Adipose tissue (tissue), 3 donors: ENCODE data around the gene MBLAC2. TPM values are rescaled to one million over a fixed set of nuclear protein-coding genes. Genes with fewer than 3 reads are reported as not detected.

Experiments
- H3K27ac ChIP-seq: one replicate; pipeline ENCODE4 v1.5.1; 2013; ENCODE audit warnings: low read depth, low read length
- WGBS, 3 donors: extraction: QIAGEN DNeasy Blood & Tissue Kit; methylation state at CpG; one replicate each; pipeline ENCODE4 v1.1.7; 2013; 5-methylcytosine and 5-hydroxymethylcytosine counted together
- polyA plus RNA-seq, 3 donors: library from polyadenylated mRNA; stranded (reverse); fragments of 200-250 nt; gene quantifications; one replicate each; pipeline ENCODE4 v1.2.3, GENCODE V29; 2013
- donor health status: healthy with polysubstance abuse.
- donor health status: Bipolar disorder and iron deficiency.
- donor health status: healthy.

Gene MBLAC2
- polyA plus RNA-seq: 1 to 10 TPM; 1.9 to 2.4 (median 2.1) TPM

DNA sequence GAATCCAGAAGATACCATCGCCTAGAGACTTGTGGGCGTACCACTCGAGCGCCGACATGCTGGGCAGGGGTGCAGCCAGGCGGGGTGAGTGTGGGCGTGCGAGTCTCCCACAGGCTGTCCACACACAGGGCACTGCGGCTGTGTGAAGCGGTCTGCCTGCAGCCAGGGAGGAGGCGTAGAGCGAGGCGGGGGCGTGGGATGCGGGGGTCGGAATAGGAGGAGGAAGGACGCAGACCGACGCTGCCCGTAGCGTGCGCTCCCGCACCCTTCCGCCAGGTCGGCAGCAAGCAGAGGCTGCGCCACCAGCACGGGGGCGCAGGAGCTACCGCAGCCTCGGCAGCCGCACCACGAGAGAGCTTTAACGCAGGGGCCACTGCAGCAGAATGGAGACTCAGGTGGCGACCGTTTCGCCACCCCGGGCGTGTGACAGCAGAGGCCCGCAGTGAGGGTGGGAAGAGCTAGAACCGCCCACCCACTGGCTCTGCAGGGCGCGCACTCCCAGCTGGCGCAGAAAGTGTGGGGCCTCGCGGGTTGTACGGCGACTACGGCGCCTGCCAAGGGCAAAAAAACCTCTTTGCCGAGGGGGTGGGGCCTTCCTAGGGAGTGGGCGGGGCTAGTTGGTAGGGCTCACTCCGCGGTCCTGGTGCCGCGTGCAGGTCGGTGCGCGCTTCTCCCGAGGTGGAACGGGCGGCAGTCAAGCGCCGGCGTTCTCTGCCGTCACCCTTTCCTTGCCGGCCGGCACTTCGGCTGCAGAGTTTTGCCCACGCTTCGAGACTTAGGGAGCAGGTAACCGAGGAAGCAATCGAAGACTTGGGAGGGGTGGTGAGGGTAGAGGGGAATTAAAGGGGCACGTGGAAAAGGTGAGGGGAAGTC, at the start of gene MBLAC2, which contains the start of gene POLR3G:
TSS of gene MBLAC2 (minus strand) at position 537 of the 873 bp plus-strand sequence. CDS start at position 58, 479 bp downstream.
TSS of gene POLR3G (plus strand) at position 630 of the 873 bp plus-strand sequence. CDS start 10,704 bp downstream, outside the sequence.
- no peak within 1 kb of the TSS for H3K27ac ChIP-seq
- 0% methylated on average over 67 to 73 of the region's 73 CpGs for WGBS, 3 donors

DNA sequence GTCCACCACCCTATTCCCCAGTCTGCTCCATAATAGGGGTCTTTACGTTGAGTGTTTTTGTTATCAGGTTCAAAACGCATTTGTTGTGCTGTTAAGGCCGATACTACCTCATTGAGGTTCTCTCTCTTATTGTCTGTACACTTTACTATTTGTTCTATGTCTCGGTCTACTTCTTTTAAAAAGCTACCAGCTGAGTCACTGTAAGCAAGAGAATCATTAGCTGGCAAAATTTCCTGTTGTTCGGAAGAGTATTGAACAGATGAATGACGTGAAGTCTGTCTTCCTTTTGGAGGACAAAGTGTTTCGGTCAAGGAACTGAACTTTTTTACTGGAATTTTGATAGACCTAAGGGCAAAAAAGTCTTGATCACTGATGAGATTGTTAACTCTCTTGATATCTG, 44.5 kb upstream of the MBLAC2 start:
- H3K27ac ChIP-seq: no peak overlapping the region
- WGBS, 3 donors: 91 to 96% (median 93%) methylated on average over 7 of the region's 7 CpGs

DNA sequence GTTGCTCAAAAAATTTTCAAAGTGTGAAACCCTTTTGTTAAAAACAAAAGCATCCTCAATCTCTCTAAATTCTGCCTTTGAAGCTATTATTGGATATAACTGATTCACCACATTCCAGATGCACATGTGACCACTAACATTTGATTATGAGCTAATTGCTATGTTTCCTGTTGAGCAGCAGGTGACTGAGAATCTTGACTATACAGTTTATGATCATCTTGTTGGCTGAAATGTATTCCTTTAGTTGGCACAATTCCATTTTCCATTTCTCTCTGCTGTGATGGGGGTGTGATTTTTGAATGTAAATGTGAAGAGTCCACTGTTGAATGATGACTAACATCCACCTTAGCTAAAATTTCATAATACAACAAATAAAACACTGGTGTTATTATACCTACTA, 44.1 kb upstream of the MBLAC2 start:
- H3K27ac ChIP-seq: no peak overlapping the region

DNA sequence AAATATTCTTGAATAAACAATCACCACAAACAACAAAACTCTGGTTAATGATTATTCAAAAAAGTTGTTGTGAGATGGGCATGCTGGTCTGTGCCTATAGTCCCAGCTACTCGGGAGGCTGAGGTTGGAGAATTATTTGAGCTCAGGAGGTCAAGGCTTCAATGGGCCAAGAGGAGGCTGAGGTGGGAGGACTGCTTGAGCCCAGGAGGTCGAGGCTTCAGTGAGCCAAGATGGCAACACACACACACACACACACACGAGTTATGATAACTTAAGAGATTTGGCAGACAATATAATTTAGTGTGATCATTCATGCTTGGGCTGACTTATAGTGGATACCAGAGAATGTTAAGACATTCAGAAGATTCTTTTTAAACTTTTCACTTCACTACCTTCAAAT, 39.9 kb upstream of the MBLAC2 start:
- no peak overlapping the region for H3K27ac ChIP-seq
- WGBS, 3 donors: 48 to 88% (median 86%) methylated on average over 3 of the region's 3 CpGs

DNA sequence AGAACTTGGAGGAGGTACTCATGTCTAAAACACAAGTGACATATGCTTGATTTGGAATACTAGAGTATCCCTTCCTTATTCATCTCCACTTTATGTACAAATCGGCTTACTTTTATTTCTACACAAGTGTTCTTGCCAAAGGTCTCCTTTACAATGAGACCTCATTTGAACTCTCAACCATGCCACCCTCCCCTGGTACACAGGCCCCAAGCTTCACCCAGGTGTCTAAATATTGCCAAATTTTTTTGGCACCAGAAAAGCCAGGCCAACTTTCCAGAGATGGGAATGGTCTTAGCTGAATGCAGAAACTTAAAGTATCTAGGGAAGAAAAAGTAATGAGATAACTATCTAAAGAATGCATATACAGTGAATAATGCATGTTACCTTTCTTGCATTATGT, 35.9 kb upstream of the MBLAC2 start:
- WGBS, 3 donors: 97 to 100% (median 99%) methylated on average over 1 of the region's 1 CpG
- H3K27ac ChIP-seq: no peak overlapping the region

DNA sequence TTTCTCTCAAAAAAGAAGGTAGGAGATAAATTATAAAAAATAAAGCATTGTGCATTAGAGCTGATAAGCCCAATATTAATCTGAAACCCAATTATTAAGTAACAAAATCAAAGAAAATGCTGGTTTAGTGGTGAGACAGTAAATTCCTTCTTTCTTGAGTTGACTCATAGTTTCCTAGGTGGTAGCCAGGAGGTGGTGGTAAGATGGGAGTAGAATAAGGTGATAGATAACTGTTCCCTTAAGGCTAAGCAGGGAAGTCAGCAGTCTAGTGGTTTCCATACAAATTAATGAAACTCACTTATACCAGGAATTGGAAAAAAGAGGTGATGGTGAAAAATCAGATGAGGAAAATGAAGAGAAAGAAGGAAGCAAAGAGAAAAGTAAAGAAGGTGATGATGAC, 31.6 kb upstream of the MBLAC2 start:
- no peak overlapping the region for H3K27ac ChIP-seq

DNA sequence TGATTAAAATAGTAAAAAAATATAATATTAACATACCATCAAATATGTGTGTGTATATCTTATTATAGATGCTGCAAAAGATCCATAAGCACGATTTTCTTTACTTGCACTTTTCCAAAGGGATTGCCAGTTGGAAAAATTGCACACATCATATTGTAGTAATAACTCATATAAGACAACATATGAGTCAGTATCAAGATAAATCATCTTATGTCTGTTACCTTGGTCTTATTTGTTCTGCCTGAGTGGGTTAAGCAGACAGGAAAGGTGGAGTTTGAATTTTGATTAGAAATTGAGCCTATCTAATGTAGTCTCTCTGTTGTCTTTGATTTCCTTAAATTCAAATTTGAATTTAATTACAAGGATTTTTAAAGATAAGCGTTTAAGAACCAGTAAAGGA, 30.2 kb upstream of the MBLAC2 start:
- 82 to 93% (median 93%) methylated on average over 2 of the region's 2 CpGs for WGBS, 3 donors
- no peak overlapping the region for H3K27ac ChIP-seq

DNA sequence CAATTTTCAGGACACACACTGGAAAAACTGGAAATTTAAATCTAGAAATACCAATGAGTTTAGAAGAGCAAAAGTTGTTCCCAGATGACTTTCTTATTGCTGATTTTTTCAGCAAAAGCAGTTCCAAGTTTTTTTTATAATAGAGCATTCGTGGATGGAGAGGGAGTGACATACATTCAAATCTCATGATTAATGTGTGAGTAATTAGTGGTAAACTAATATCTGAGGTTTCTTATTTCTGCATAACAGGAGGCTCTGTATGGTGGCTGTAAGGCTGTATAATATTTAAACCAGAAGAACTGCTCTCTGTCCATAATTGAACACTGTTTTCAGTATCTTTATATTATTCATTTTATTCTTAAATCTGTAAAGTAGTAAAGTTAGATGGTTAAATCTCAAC, 29.0 kb upstream of the MBLAC2 start:
- H3K27ac ChIP-seq: no peak overlapping the region
- 64 to 80% (median 78%) methylated on average over 1 of the region's 1 CpG for WGBS, 3 donors

DNA sequence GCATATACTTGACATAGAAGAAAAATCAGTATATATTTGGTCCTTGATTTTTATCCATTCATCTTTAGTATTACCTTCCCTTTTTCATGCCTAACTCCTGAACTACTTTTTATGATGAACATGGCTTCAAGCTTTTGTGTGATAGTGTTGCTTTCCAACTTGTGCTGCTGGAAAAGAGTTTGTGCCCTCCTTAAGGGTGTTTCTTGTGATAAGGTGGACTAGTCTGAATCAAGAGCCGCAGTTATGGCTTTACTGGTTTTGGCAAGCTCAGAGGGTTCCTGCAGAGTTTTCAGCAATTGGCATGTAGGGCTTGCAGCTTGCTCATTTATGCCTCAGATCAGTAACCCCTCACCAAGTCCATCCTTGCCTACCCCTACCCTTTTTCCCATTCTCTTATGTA, 20.6 kb upstream of the MBLAC2 start:
- WGBS, 3 donors: 96 to 98% (median 97%) methylated on average over 1 of the region's 1 CpG

DNA sequence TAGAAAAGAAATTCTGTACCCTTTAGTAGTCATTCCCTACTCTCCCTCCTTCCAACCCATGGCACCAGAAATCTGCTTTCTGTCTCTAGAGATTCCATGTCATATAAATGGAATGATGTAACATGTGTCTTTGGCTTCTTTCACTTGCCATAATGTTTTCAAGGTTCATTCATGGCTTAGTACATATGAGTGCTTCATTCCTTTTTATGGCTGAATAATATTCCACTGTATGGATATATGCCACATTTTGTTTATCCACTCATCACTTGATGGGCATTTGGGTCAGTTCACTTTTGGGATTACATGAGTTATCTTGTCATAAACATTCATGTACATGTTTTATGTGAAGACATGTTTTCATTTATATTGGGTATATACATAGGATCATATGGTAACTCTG, 19.5 kb upstream of the MBLAC2 start:
- H3K27ac ChIP-seq: no peak overlapping the region

More for the DNA sequence above, 20.6 kb upstream of the MBLAC2 start:
- no peak overlapping the region for H3K27ac ChIP-seq

DNA sequence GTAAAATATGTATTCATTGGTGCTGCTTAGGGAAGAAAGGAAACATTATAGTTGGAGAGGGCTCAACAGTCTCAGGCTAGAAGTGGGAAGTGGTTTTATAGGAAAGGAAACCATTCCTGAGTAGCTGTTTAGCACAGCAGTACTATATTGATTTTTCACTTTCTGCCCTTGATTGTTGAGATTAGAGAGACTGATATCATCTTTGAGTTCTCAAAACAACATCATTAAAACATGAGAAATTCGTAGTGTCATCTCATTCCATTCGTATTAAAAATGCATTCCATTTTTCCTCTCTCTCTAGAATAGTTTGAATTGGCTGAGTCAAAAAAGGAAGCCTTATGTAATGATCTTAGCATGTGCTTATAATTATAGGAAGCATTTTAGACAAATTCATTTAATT, 14.2 kb upstream of the MBLAC2 start:
- H3K27ac ChIP-seq: no peak overlapping the region
- 23 to 52% (median 32%) methylated on average over 2 of the region's 2 CpGs for WGBS, 3 donors

DNA sequence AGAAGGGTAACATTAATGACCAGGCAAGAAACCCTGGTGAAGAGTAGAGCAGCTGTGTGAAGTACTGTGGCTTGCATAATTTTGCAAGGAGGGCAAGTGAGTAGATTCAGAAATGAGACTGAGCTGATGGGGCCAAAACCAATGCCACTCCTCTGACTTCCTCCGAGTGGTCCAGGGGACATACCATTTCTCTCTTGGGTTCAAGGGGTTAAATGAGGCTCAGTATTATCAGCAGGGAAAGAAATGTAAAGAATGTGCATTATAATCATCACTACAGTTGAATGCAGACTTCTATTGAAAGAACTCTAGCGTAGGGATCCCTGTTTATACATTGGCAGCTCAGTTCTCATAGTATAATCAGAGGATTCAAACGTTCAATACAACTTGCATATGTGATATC, 10.0 kb upstream of the MBLAC2 start:
- no peak overlapping the region for H3K27ac ChIP-seq
- 59 to 72% (median 71%) methylated on average over 3 of the region's 3 CpGs for WGBS, 3 donors

DNA sequence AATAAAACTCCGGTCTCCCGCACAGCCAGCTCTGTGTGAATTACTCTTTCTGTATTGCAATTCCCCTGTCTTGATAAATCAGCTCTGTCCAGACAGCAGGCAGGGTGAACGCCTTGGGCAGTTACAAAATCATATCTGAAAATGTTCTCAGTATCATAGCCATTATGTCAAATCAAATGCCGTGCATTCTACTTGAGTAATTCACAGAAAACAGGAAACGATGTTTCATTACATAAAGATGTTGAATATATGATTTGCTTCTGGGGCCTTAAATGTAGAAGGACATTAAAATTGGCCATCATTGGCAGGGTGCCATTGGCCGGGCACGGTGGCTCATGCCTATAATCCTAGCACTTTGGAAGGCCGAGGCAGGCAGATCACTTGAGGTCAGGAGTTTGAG, 8.6 kb upstream of the MBLAC2 start:
- H3K27ac ChIP-seq: no peak overlapping the region
- WGBS, 3 donors: 91 to 96% (median 95%) methylated on average over 8 of the region's 8 CpGs

DNA sequence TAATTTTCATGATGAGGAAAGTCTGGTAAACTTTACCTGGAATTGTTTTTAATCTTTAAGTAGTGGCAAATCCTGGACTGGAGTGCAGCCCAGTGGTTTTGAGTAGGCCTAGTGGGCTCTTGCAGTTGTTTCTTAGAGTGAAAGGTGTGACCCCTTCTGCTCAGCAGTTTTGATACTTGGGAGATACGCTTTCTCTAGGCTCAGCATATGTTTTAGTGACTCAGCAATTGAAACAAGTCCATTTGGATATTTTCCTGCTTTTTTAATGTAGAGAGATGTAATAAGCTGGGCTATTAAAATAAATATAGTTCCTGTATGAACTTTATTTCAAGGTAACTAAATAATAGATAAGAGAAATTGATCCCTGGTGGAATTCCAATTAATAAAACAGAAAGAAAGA, 6.1 kb upstream of the MBLAC2 start:
- 61 to 90% (median 88%) methylated on average over 1 of the region's 1 CpG for WGBS, 3 donors
- no peak overlapping the region for H3K27ac ChIP-seq

DNA sequence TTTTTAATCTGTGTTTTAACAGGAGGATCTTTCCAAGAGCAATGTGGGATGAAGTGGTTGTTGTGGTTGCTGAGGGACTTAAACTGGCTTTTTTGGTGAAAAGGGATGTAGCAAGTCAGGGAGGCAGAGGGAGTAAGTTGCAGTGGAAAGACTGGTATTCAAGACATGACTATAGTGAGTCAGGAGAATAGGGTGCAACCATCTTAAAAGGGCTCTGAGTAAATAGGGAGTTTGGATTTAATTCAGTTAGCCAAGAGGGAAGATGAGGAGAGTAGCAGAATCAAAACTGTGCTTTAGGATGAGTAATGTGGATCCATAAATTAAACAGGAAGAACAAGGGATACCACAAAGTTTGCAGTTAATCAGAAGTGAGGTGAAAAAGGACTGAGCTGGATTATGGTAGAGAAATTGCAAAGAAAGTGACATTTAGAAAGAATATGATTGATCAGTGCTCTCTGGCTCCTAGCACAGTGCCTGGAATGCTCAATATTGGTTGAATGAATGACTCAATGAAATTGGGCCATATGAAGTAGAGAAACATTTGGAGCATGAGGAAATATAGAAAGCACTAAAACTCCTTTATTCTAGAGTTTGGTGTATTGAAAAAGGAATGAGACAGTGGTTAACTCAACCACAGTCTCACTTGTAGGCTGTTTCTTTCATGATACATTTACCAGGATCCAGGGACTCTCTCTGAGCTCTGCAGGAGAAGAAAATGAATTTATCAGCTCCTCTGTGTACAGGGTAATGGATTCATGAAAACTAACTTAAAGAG, 5.2 kb upstream of the MBLAC2 start:
- no peak overlapping the region for H3K27ac ChIP-seq

DNA sequence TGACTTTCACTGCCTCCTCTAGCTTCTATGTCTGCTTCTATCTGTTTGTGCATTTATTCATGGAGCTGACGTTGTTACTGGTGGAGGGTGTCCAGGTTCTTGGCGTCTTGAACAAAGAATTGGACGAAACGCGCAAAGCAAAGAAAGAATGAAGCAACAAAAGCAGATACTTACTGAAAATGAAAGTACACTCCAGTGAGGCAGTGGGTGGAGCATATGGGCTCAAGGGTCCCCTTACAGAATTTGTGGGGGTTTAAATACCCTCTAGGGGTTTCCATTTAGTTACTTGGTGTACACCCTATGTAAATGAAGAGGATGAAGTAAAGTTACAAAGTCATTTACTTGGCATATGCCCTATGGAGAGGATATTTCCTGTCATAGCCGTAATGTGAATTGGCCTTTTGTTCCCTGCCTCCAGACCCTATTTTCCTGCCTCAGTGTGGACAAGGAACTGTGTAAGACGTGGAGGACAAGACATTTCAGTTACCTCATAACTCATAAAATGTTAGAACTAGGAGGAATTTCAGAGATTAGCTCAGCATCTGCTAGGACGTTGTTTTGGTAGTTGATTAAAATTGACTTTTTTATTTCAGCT, 3.1 kb upstream of the MBLAC2 start:
- WGBS, 3 donors: 79 to 85% (median 83%) methylated on average over 8 of the region's 8 CpGs
- no peak overlapping the region for H3K27ac ChIP-seq

DNA sequence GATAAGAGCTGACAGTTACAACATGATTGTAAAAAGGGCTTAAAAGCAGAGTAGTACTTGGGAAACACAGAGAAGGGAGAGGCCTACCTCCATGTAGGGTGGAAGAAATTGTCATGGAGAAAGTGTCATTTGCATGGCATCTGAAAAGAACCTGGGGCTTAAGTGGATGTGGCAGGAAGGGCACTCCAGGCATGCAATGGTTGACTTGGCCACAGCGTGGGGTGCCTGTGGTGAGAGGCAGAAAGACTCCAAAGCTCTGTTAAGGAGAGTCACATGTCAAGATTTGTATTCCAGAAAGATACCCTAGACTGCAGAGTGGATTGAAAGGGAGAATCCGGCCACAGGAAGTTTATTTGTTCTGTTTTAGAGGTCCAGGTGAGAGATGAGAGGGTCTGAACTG, 2.5 kb upstream of the MBLAC2 start:
- H3K27ac ChIP-seq: no peak overlapping the region
- 70 to 76% (median 72%) methylated on average over 2 of the region's 2 CpGs for WGBS, 3 donors

DNA sequence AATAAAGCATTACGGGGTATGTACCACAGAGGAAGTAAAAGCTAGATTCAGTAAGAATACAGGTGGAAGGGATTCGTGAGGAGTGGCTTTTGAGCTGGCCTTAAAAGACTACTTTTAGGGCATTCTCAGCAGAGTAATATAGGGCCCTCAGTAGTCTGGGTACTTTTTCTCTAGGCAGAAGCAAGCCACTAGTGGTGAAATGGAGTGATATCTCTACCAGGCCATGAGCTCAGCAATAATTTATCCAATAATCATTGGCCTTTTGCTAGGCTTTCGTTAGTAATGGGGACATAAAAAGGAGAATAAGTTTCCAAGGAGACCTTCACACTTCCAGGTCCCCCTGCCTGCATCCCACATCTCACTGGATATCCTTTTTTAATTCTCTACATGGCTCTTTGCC, 1.8 kb upstream of the MBLAC2 start:
- WGBS, 3 donors: 75 to 91% (median 78%) methylated on average over 3 of the region's 3 CpGs
- no peak overlapping the region for H3K27ac ChIP-seq

DNA sequence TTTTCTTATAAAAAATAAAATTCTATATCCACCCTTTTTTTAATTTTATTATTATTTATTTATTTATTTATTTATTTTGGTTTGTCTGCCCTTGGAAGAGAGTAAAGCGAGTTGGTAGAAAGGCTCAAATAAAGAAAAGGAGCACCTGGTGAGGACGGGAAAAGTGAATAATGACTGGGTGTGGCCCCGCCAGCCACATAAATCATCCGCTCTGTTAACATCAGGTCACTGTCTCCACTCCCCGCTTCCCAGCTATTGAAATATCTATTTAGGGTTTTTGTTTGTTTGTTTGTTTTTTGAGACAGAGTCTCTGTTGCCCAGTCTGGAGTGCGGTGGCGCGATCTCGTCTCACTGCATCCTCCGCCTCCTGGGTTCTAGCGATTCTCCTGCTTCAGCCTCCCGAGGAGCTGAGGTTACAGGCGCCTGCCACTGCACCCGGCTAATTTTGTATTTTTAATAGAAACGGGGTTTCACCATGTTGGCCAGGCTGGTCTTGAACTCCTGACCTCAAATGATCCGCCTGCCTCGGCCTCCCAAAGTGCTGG, 937 bp upstream of the MBLAC2 start:
- WGBS, 3 donors: 62 to 81% (median 77%) methylated on average over 17 of the region's 17 CpGs
- H3K27ac ChIP-seq: no peak overlapping the region
